ENCODE data around the gene NFKB1. TPM values are rescaled to one million over a fixed set of nuclear protein-coding genes. Genes with fewer than 3 reads are reported as not detected.

Gene NFKB1
- total RNA-seq, 1 donor from 2014 or later, result 19.0 TPM

GRCh38 chr4:102601586-102602227 lies 100.5 kb downstream of the NFKB1 start:
- TF ChIP-seq CTCF (IDR thresholded peaks at IDR 0.05; ENCODE audit: insufficient read depth, low read length, severe bottlenecking), result no peak
- FAIRE-seq (no peak), DNase-seq (ENCODE audit: low read depth) (no peak)
- H3K4me3 ChIP-seq (ENCODE audit: low read depth, low read length), result no peak overlapping the region
- H3K27me3 ChIP-seq (ENCODE audit: control insufficient read depth, insufficient read depth, low read length), result no peaks in the 10 kb centered on the region
- H3K36me3 ChIP-seq (ENCODE audit: control insufficient read depth, insufficient read depth, low read length), result peaks cover 10% of the 10 kb centered on the region

GRCh38 chr4:102604222-102604940 lies 103.2 kb downstream of the NFKB1 start:
- DNase-seq (ENCODE audit: low read depth) (no peak), FAIRE-seq (no peak)
- H3K4me3 ChIP-seq (ENCODE audit: low read depth, low read length), result no peak overlapping the region
- no peaks in the 10 kb centered on the region for H3K27me3 ChIP-seq (ENCODE audit: control insufficient read depth, insufficient read depth, low read length)
- H3K36me3 ChIP-seq (ENCODE audit: control insufficient read depth, insufficient read depth, low read length), result peaks cover 20% of the 10 kb centered on the region
- no peak for TF ChIP-seq CTCF (IDR thresholded peaks at IDR 0.05; ENCODE audit: insufficient read depth, low read length, severe bottlenecking)

GRCh38 chr4:102606261-102606660 lies 105.1 kb downstream of the NFKB1 start:
- no peak for FAIRE-seq
- no peaks in the 10 kb centered on the region for H3K27me3 ChIP-seq (ENCODE audit: control insufficient read depth, insufficient read depth, low read length)
- no peak for DNase-seq (ENCODE audit: low read depth)
- TF ChIP-seq CTCF (IDR thresholded peaks at IDR 0.05; ENCODE audit: insufficient read depth, low read length, severe bottlenecking), result no peak
- peaks cover 24% of the 10 kb centered on the region for H3K36me3 ChIP-seq (ENCODE audit: control insufficient read depth, insufficient read depth, low read length)
- H3K4me3 ChIP-seq (ENCODE audit: low read depth, low read length), result no peak overlapping the region

- Histone ChIP-seq H3K27me3 (ENCODE audit: control insufficient read depth, insufficient read depth, low read length) (no peaks in the 10 kb centered on the region), H3K36me3 (ENCODE audit: control insufficient read depth, insufficient read depth, low read length) (peaks cover 23% of the 10 kb centered on the region), H3K4me3 (ENCODE audit: low read depth, low read length) (no peak overlapping the region)
- DNase-seq (ENCODE audit: low read depth) (peak; percentile 21), FAIRE-seq (no peak)
- no peak for TF ChIP-seq CTCF (IDR thresholded peaks at IDR 0.05; ENCODE audit: insufficient read depth, low read length, severe bottlenecking)
These were observed 105.8 kb downstream of the NFKB1 start for GRCh38 chr4:102606846-102607450.

- Histone ChIP-seq H3K27me3 (ENCODE audit: control insufficient read depth, insufficient read depth, low read length) (no peaks in the 10 kb centered on the region), H3K4me3 (ENCODE audit: low read depth, low read length) (no peak overlapping the region), H3K36me3 (ENCODE audit: control insufficient read depth, insufficient read depth, low read length) (peaks cover 24% of the 10 kb centered on the region)
- no peak for TF ChIP-seq CTCF (IDR thresholded peaks at IDR 0.05; ENCODE audit: insufficient read depth, low read length, severe bottlenecking)
- DNase-seq (ENCODE audit: low read depth) (peak; percentile 77), FAIRE-seq (no peak)
These were observed 107.0 kb downstream of the NFKB1 start for GRCh38 chr4:102608190-102608589.

Measured in bronchial epithelial cell (primary cell).